SK-N-SH (cell line): ENCODE measurements around the gene KIF18B. TPM values are rescaled to one million over a fixed set of nuclear protein-coding genes. Genes with fewer than 3 reads are reported as not detected.

Experiments
- CTCF ChIA-PET: fragments of 300-600, 350-600 bp; formaldehyde crosslinking; extraction: SDS; loops from one replicate; lab custom pipeline; 2021; lab: Yijun Ruan, JAX
- POLR2A ChIA-PET: fragments of 350-600 bp; sonication (Branson Sonifier 250); formaldehyde crosslinking; extraction: SDS; loops from one replicate; lab custom pipeline; 2020; ENCODE audit warnings: antibody characterized with exemption, inconsistent platforms; lab: Yijun Ruan, JAX
- DNase-seq: peaks from one replicate; pipeline ENCODE4 v3.0.0; 2012
- H2AFZ ChIP-seq: fragments of 200-600 bp; sonication (generic); 2 replicates; pipeline ENCODE4 v1.8.1; 2016; ENCODE audit warnings: antibody characterized with exemption, mild to moderate bottlenecking, low read depth
- H3F3A ChIP-seq: fragments of 200-600 bp; sonication (generic); replicated peaks from 2 replicates; pipeline ENCODE3; 2016; ENCODE audit warnings: antibody characterized with exemption, mild to moderate bottlenecking; ENCODE audit not compliant: insufficient read depth
- H3K27ac ChIP-seq, 2 experiments: fragments of 200-500 bp in 1 of 2; fragments of 200-600 bp in 1 of 2; sonication (Bioruptor generic) in 1 of 2; sonication (generic), shearing (Covaris generic) in 1 of 2; 2 replicates each; pipeline versions ENCODE4 v1.5.1 to v1.6.1; 2014 to 2016; ENCODE audit warnings: low read depth in 2 of 2, inconsistent platforms in 1 of 2, low read length in 1 of 2, mild to moderate bottlenecking in 1 of 2, mixed read lengths in 1 of 2
- H3K27me3 ChIP-seq: fragments of 200-600 bp; sonication (generic), shearing (Covaris generic); 2 replicates; pipeline ENCODE4 v1.6.1; 2016; ENCODE audit warnings: mixed run types; ENCODE audit not compliant: insufficient read depth
- H3K36me3 ChIP-seq, 2 experiments: fragments of 200-500 bp in 1 of 2; fragments of 200-600 bp in 1 of 2; sonication (Bioruptor generic) in 1 of 2; sonication (generic) in 1 of 2; replicated peaks in 1 of 2; 2 replicates each; pipeline versions ENCODE3 to v1.5.1; 2014 to 2016; ENCODE audit warnings: low read length in 1 of 2, mild to moderate bottlenecking in 1 of 2; ENCODE audit not compliant: insufficient read depth in 2 of 2, control insufficient read depth in 1 of 2
- H3K4me1 ChIP-seq, 2 experiments: fragments of 200-500 bp in 1 of 2; fragments of 200-600 bp in 1 of 2; sonication (Bioruptor generic) in 1 of 2; sonication (generic), shearing (Covaris generic) in 1 of 2; 2 replicates each; pipeline versions ENCODE4 v1.5.1 to v1.6.1; 2014 to 2016; ENCODE audit warnings: low read depth in 1 of 2, low read length in 1 of 2, mixed run types in 1 of 2; ENCODE audit not compliant: insufficient read depth in 2 of 2, control insufficient read depth in 1 of 2
- H3K4me2 ChIP-seq: fragments of 200-600 bp; sonication (generic), shearing (Covaris generic); 2 replicates; pipeline ENCODE4 v1.6.1; 2017; ENCODE audit warnings: mixed run types
- H3K4me3 ChIP-seq, 2 experiments: fragments of 200-500 bp in 1 of 2; fragments of 200-600 bp in 1 of 2; sonication (Bioruptor generic) in 1 of 2; sonication (generic), shearing (Covaris generic) in 1 of 2; 2 replicates each; pipeline versions ENCODE4 v1.5.1 to v1.8.1; 2014 to 2016; ENCODE audit warnings: low read depth in 2 of 2, inconsistent platforms in 1 of 2, low read length in 1 of 2, mild to moderate bottlenecking in 1 of 2, mixed read lengths in 1 of 2, moderate library complexity in 1 of 2
- H3K79me2 ChIP-seq: fragments of 200-600 bp; sonication (generic); 2 replicates; pipeline ENCODE4 v1.8.1; 2017; ENCODE audit warnings: mild to moderate bottlenecking; ENCODE audit not compliant: insufficient read depth
- H3K9ac ChIP-seq: fragments of 200-600 bp; sonication (generic); 2 replicates; pipeline ENCODE4 v1.6.1; 2017; ENCODE audit warnings: mixed run types
- H3K9me2 ChIP-seq: fragments of 200-600 bp; sonication (generic); 2 replicates; pipeline ENCODE4 v1.6.1; 2017; ENCODE audit warnings: mixed run types
- H3K9me3 ChIP-seq: fragments of 200-600 bp; sonication (generic); 2 replicates; pipeline ENCODE4 v1.6.1; 2017; ENCODE audit warnings: mixed run types, mild to moderate bottlenecking, moderate library complexity
- H4K20me1 ChIP-seq: fragments of 200-600 bp; sonication (generic); 2 replicates; pipeline ENCODE4 v1.6.1; 2017; ENCODE audit warnings: mild to moderate bottlenecking, mixed run types; ENCODE audit not compliant: insufficient read depth
- EP300 ChIP-seq, 2 experiments: IDR thresholded peaks; 2 replicates each; pipeline versions ENCODE4 v1.4.0 to v1.6.1; 2012; ENCODE audit warnings: borderline replicate concordance in 1 of 2, low read depth in 1 of 2, low read length in 1 of 2
- EZH2phosphoT487 ChIP-seq: fragments of 200-600 bp; sonication (generic); IDR thresholded peaks from 2 replicates; pipeline ENCODE4 v1.6.1; 2017; ENCODE audit warnings: low read depth, mixed run types, mild to moderate bottlenecking, antibody characterized with exemption, moderate library complexity, borderline replicate concordance
- GABPA ChIP-seq: IDR thresholded peaks from 2 replicates; pipeline ENCODE4 v1.4.0; 2012; ENCODE audit warnings: low read depth, mild to moderate bottlenecking
- GATA2 ChIP-seq: sonication (generic); formaldehyde crosslinking; IDR thresholded peaks from 2 replicates; pipeline ENCODE4 v1.5.0; 2020; ENCODE audit warnings: mild to moderate bottlenecking, missing genetic modification reagents
- JUND ChIP-seq: IDR thresholded peaks from 2 replicates; pipeline ENCODE4 v1.4.0; 2012
- RAD21 ChIP-seq: IDR thresholded peaks from 2 replicates; pipeline ENCODE4 v1.6.1; 2012; ENCODE audit warnings: mild to moderate bottlenecking, low read length
- RCOR1 ChIP-seq: fragments of 150-350 bp; IDR thresholded peaks from 2 replicates; pipeline ENCODE4 v1.6.1; 2017; ENCODE audit warnings: antibody characterized with exemption, low read length
- RFX5 ChIP-seq: IDR thresholded peaks from 2 replicates; pipeline ENCODE4 v1.6.1; 2012; ENCODE audit warnings: mild to moderate bottlenecking, improper control_type of control experiment, low read length
- WGBS: methylation state at CpG from one replicate; pipeline ENCODE4 v1.1.6; 2017; ENCODE audit warnings: low lambda C conversion rate; 5-methylcytosine and 5-hydroxymethylcytosine counted together
- polyA plus RNA-seq, 3 experiments: library from polyadenylated mRNA; depleted of rRNA; stranded (reverse); fragments of >200 nt; gene quantifications; 2 replicates each; pipeline ENCODE4 v1.2.3, GENCODE V29; 2012
- TF ChIP-seq, protein P1 (sequence below): fragments of 200-600 bp; sonication (generic); IDR thresholded peaks from 2 replicates; pipeline ENCODE4 v1.6.1; 2017; ENCODE audit warnings: antibody characterized with exemption, mild to moderate bottlenecking, moderate library complexity
- TF ChIP-seq, protein P2 (sequence below): IDR thresholded peaks from 2 replicates; pipeline ENCODE4; 2012
- TF ChIP-seq, protein P3 (sequence below): IDR thresholded peaks from 2 replicates; pipeline ENCODE4 v1.6.1; 2012; ENCODE audit warnings: mild to moderate bottlenecking, low read depth, low read length, moderate library complexity
- TF ChIP-seq, protein P4 (sequence below): fragments of 150-350 bp; IDR thresholded peaks from 2 replicates; pipeline ENCODE4 v1.6.1; 2017; ENCODE audit warnings: antibody characterized with exemption, low read length, low read depth, borderline replicate concordance

KIF18B gene
- polyA plus RNA-seq, 1 of the 3 experiments (the other 2 are of a cell fraction) = 14.7 TPM

DNA sequence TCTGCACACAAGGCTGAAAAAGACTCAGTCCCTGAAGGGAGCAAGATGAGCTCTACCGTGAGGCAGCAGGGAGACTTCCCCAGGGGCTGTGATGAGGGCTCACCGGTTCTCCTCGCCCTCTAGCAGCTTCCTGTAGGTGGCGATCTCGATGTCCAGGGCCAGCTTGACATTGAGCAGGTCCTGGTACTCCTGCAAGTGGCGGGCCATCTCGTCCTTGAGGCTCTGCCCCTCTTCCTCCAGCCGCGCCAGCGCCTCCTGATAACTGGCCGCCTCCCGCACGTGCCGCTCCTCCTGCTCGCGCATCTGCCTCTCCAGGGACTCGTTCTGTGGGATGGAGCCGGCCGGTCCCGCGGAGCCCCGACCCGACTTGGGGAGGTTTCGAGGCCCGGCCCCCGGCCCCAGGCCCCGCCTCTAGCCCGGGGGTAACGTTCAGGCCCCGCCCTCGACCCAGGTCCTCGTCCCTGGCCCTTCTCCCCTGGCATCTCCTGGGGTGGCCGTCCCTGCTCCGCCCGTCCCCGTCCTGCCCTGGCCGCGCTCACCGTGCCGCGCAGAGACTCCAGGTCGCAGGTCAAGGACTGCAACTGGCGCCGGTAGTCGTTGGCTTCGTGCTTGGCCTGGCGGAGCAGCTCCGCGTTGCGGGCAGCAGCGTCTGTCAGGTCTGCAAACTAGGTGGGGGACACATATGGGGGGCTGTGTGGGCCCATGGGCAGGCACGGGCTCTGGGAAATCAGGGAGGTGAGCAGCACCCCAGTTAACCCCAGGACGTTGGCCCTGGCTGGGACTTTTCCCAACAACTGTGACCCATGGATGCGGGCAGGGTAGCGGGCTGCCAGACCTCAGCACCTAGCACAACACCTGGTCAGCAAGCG lies 36.2 kb downstream of the KIF18B start:
- Histone ChIP-seq H4K20me1 (no peaks in the 10 kb centered on the region), H3K4me2 (no peak overlapping the region), H3F3A (peaks cover 28% of the 10 kb centered on the region), H3K79me2 (no peaks in the 10 kb centered on the region), H3K9ac (no peak overlapping the region), H3K9me2 (no peaks in the 10 kb centered on the region), H3K4me1 (peaks cover 6 to 25% of the 10 kb centered on the region in 2 experiments; a peak in 3 of 4 replicates), H3K36me3 (no peaks in the 10 kb centered on the region), H3K27ac (peak overlapping the region in 1 of 2 experiments; percentile 93; a peak in 1 of 4 replicates), H3K4me3 (no peak overlapping the region), H3K27me3 (no peaks in the 10 kb centered on the region), H2AFZ (no peak overlapping the region), H3K9me3 (no peaks in the 10 kb centered on the region)
- DNase-seq = peak; percentile 77
- POLR2A ChIA-PET = no interaction called here
- TF ChIP-seq GATA2 (no peak), RAD21 (0 out of 2 replicates have a peak, but pooled peaks have one; percentile 30)
- TF ChIP-seq, protein P1, sequence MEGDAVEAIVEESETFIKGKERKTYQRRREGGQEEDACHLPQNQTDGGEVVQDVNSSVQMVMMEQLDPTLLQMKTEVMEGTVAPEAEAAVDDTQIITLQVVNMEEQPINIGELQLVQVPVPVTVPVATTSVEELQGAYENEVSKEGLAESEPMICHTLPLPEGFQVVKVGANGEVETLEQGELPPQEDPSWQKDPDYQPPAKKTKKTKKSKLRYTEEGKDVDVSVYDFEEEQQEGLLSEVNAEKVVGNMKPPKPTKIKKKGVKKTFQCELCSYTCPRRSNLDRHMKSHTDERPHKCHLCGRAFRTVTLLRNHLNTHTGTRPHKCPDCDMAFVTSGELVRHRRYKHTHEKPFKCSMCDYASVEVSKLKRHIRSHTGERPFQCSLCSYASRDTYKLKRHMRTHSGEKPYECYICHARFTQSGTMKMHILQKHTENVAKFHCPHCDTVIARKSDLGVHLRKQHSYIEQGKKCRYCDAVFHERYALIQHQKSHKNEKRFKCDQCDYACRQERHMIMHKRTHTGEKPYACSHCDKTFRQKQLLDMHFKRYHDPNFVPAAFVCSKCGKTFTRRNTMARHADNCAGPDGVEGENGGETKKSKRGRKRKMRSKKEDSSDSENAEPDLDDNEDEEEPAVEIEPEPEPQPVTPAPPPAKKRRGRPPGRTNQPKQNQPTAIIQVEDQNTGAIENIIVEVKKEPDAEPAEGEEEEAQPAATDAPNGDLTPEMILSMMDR = peak; percentile 50
- CTCF ChIA-PET = interaction anchor here (0.8 to 7.3 kb wide), 8 partner anchors 9 to 188 kb away, joined by 3 to 79 read pairs (median 4); no protein-coding TSS in a partner anchor
- 83% methylated on average over 50 of the region's 56 CpGs for WGBS

DNA sequence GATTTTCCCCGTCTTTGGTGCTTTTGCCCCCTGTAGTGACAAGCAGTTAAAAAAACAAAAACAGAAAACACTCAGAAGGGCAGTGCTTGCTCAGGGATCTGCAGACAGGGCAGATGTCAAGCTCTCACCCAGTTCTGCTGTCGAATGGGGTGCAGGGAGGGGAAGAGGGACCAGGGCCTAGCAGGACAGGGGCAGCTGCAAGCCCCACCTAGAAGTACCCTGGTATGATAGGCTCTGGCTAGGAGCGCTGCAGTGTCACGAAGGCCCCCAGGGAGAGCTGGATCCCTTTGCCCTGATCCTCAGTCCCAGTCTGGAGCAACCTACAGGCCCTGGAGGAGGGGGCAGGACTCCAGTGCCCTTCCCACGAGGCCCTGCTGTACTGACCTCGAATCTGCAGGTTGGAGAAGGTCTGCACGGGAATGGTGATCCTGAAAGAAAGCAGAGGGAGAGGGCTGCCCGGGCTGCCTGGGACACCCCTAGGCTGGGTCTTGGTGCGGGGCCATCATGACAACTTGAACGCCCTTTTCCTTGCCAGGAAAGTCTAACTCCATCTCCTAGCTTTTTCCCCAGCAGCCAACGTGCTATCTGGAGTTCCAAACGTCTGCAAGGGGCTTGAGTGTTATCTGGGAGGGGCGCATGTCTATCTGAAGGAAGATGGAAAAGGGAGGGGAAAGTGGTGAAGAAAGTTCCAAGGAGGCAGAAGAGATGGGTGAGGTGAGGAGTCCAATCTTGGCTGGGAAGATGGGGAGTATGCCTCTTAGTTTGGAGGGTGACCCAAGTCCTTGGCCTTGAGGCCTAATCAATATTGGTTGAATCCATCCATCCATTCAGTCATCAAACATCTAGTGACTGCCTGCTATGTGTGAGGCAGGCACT lies 37.1 kb downstream of the KIF18B start:
- H3K36me3 ChIP-seq = no peaks in the 10 kb centered on the region
- H4K20me1 ChIP-seq = no peaks in the 10 kb centered on the region
- H2AFZ ChIP-seq = no peak overlapping the region; the same call in 1 of the 2 replicates
- peak overlapping the region; percentile 64 for H3K9ac ChIP-seq
- no peaks in the 10 kb centered on the region for H3K79me2 ChIP-seq
- CTCF ChIA-PET = interaction anchor here (0.8 to 7.3 kb wide), 10 partner anchors 9 to 225 kb away, joined by 3 to 79 read pairs (median 4); partner anchors contain the start of gene ACBD4
- peak overlapping the region; percentile 71 for H3K4me2 ChIP-seq
- POLR2A ChIA-PET = no interaction called here
- no peaks in the 10 kb centered on the region for H3K27me3 ChIP-seq
- H3K4me3 ChIP-seq = no peak overlapping the region
- H3K9me3 ChIP-seq = no peaks in the 10 kb centered on the region
- peaks cover 6 to 26% of the 10 kb centered on the region in 2 experiments; a peak in 3 of 4 replicates for H3K4me1 ChIP-seq
- peak; percentile 30 for DNase-seq
- 90% methylated on average over 12 of the region's 13 CpGs for WGBS
- peak overlapping the region; percentile 17 to 93; a peak in 3 of 4 replicates for H3K27ac ChIP-seq
- H3K9me2 ChIP-seq = no peaks in the 10 kb centered on the region
- peaks cover 27% of the 10 kb centered on the region for H3F3A ChIP-seq
- TF ChIP-seq JUND (no peak), GABPA (no peak), EP300 (IDR thresholded peaks at IDR 0.05; ENCODE audit: borderline replicate concordance in 1 of 2, low read depth in 1 of 2, low read length in 1 of 2) (no peak), EZH2phosphoT487 (no peak), RCOR1 (no peak), RFX5 (no peak)
- TF ChIP-seq, protein P1 = no peak
- TF ChIP-seq, protein P2, sequence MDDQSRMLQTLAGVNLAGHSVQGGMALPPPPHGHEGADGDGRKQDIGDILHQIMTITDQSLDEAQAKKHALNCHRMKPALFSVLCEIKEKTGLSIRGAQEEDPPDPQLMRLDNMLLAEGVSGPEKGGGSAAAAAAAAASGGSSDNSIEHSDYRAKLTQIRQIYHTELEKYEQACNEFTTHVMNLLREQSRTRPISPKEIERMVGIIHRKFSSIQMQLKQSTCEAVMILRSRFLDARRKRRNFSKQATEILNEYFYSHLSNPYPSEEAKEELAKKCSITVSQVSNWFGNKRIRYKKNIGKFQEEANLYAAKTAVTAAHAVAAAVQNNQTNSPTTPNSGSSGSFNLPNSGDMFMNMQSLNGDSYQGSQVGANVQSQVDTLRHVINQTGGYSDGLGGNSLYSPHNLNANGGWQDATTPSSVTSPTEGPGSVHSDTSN = no peak
- TF ChIP-seq, protein P3, sequence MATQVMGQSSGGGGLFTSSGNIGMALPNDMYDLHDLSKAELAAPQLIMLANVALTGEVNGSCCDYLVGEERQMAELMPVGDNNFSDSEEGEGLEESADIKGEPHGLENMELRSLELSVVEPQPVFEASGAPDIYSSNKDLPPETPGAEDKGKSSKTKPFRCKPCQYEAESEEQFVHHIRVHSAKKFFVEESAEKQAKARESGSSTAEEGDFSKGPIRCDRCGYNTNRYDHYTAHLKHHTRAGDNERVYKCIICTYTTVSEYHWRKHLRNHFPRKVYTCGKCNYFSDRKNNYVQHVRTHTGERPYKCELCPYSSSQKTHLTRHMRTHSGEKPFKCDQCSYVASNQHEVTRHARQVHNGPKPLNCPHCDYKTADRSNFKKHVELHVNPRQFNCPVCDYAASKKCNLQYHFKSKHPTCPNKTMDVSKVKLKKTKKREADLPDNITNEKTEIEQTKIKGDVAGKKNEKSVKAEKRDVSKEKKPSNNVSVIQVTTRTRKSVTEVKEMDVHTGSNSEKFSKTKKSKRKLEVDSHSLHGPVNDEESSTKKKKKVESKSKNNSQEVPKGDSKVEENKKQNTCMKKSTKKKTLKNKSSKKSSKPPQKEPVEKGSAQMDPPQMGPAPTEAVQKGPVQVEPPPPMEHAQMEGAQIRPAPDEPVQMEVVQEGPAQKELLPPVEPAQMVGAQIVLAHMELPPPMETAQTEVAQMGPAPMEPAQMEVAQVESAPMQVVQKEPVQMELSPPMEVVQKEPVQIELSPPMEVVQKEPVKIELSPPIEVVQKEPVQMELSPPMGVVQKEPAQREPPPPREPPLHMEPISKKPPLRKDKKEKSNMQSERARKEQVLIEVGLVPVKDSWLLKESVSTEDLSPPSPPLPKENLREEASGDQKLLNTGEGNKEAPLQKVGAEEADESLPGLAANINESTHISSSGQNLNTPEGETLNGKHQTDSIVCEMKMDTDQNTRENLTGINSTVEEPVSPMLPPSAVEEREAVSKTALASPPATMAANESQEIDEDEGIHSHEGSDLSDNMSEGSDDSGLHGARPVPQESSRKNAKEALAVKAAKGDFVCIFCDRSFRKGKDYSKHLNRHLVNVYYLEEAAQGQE = no peak
- TF ChIP-seq, protein P4, sequence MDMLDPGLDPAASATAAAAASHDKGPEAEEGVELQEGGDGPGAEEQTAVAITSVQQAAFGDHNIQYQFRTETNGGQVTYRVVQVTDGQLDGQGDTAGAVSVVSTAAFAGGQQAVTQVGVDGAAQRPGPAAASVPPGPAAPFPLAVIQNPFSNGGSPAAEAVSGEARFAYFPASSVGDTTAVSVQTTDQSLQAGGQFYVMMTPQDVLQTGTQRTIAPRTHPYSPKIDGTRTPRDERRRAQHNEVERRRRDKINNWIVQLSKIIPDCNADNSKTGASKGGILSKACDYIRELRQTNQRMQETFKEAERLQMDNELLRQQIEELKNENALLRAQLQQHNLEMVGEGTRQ = no peak
